Spleen (tissue), 11 donors: ENCODE results near the gene TMC1. TPM values are rescaled to one million over a fixed set of nuclear protein-coding genes. Genes with fewer than 3 reads are reported as not detected.

Experiments
- DNase-seq: peaks from one replicate; pipeline ENCODE4 v3.0.0-alpha.2; 2020
- H3K27ac ChIP-seq, 8 donors: fragments of 200-600 bp; sonication (generic) in 7 of 8; 1 replicate in 4 of 8; 2 replicates in 4 of 8; pipeline versions ENCODE4 v1.5.0 to v1.8.0; 2016 to 2021; ENCODE audit warnings: inconsistent platforms in 4 of 8, mild to moderate bottlenecking in 4 of 8, moderate library complexity in 1 of 8
- H3K27me3 ChIP-seq, 7 donors: fragments of 200-600 bp; sonication (generic) in 6 of 7; replicated peaks in 1 of 7; 1 replicate in 4 of 7; 2 replicates in 3 of 7; pipeline versions ENCODE4 v1.5.0 to v1.8.0; 2016 to 2021; ENCODE audit warnings: inconsistent platforms in 3 of 7, mild to moderate bottlenecking in 1 of 7
- H3K36me3 ChIP-seq, 6 donors: fragments of 200-600 bp; sonication (generic) in 5 of 6; 1 replicate in 4 of 6; 2 replicates in 2 of 6; pipeline versions ENCODE4 v1.5.0 to v1.8.0; 2016 to 2021; ENCODE audit warnings: inconsistent platforms in 2 of 6
- H3K4me1 ChIP-seq, 6 donors: fragments of 200-600 bp; sonication (generic) in 5 of 6; 1 replicate in 3 of 6; 2 replicates in 3 of 6; pipeline versions ENCODE4 v1.5.0 to v1.8.0; 2016 to 2021; ENCODE audit warnings: inconsistent platforms in 3 of 6
- H3K4me3 ChIP-seq, 8 donors: fragments of 200-600 bp; sonication (generic) in 7 of 8; 1 replicate in 4 of 8; 2 replicates in 4 of 8; pipeline versions ENCODE4 v1.5.0 to v1.8.0; 2016 to 2021; ENCODE audit warnings: inconsistent platforms in 4 of 8, mild to moderate bottlenecking in 4 of 8, moderate library complexity in 2 of 8
- H3K9me3 ChIP-seq, 8 donors: fragments of 200-600 bp; sonication (generic) in 7 of 8; 1 replicate in 4 of 8; 2 replicates in 4 of 8; pipeline versions ENCODE4 v1.5.0 to v1.8.0; 2016 to 2021; ENCODE audit warnings: inconsistent platforms in 4 of 8
- POLR2A ChIP-seq, 3 donors: fragments of 450-650 bp; IDR thresholded peaks; one replicate each; pipeline ENCODE4 v1.5.1; 2017; ENCODE audit warnings: antibody characterized with exemption in 3 of 3, mild to moderate bottlenecking in 1 of 3
- POLR2AphosphoS5 ChIP-seq, 3 donors: sonication (generic); formaldehyde crosslinking; IDR thresholded peaks; one replicate each; pipeline ENCODE4 v1.5.1; 2017; ENCODE audit warnings: antibody characterized with exemption in 3 of 3
- WGBS, 5 donors: extraction: QIAGEN DNeasy Blood & Tissue Kit in 3 of 5; methylation state at CpG; one replicate each; pipeline versions ENCODE4 v1.1.5 to v1.1.7; 2013 to 2018; 5-methylcytosine and 5-hydroxymethylcytosine counted together
- intact Hi-C: fragments of 100-400 bp; cut with DNase I; formaldehyde crosslinking; loops from one replicate; pipeline ENCODE4 v1.15.0; 2023; ENCODE audit warnings: low total_unique reads
- polyA plus RNA-seq, 3 donors: library from polyadenylated mRNA; stranded (reverse); fragments of 200-250 nt; gene quantifications; one replicate each; pipeline ENCODE4 v1.2.1, GENCODE V29; 2013
- total RNA-seq, 7 donors: library from RNA; depleted of rRNA in 3 of 7; stranded (reverse); fragments of >200 nt in 3 of 7; fragmentation: NEBNext Ultra II Directional in 4 of 7; extraction: Animal tissue kit (Norgen Biotek cat#: 25700) in 4 of 7; gene quantifications; one replicate each; pipeline versions ENCODE4 v1.1.0 to v1.2.1, GENCODE V29; 2016 to 2021
- TF ChIP-seq, protein P1 (sequence below), 11 experiments: fragments of 200-600 bp in 7 of 11; fragments of 450-650 bp in 4 of 11; sonication (generic) in 4 of 11; IDR thresholded peaks in 8 of 11; conservative IDR thresholded peaks in 3 of 11; 1 replicate in 7 of 11; 2 replicates in 4 of 11; pipeline versions ENCODE4 v1.4.0 to v1.8.0; 2016 to 2021; ENCODE audit warnings: antibody characterized with exemption in 11 of 11, inconsistent platforms in 4 of 11, mild to moderate bottlenecking in 1 of 11
- donor health status: healthy with polysubstance abuse.
- donor health status: DM: no; HTN: no; CAD: no; lungs with moderate emphysema.
- donor health status: DM: no; HTN: no; CAD: no.
- donor health status: Bipolar disorder and iron deficiency.
- donor health status: healthy.
- donor health status: DM: no; HTN: no; CAD: no.
- donor health status: DM: yes; HTN: yes; CAD: no.

TMC1 gene
- total and polyA plus RNA-seq, 10 donors, result 0.04 to 0.16 TPM; not detected in 8

DNA sequence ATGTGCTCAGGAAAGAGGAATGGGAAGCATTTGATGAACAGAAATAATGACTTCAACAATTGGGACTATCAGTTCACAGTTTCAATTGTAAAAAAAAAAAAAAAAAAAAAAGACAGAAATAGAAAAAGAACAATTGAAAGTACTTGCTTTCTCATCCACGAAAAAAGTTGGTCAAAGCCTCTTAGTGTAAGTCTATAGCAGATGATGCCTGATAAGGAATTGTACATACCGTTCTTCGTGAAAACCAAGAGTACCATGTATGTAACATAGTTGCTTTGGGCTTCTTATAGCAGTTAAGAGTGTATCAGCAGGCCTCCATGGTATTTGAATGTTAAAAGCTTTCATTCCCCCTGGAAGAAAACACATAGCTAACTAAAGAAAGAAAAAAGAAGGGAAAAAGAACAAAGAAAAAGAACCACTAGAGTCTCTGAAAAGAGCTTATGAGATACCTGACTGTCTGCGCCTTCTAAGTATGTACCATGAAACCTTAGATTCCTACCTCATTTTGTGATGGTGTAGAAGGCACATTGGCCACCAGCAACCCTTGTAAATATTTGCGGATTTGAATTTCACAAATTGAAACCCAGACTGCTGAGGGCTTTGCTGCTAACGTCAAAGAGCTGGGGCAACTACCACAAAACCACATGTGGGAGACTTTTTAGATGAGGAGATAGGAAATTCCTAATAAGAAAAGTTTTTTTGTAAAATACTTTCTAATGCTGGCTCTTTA lies 75.2 kb downstream of the TMC1 start:
- Histone ChIP-seq H3K27me3 (no peaks in the 10 kb centered on the region), H3K27ac (no peak overlapping the region), H3K4me1 (peaks cover 0 to 32% (median 8%) of the 10 kb centered on the region in 6 donors), H3K36me3 (no peaks in the 10 kb centered on the region), H3K4me3 (no peak overlapping the region), H3K9me3 (no peaks in the 10 kb centered on the region)
- no peak for DNase-seq
- no peak for TF ChIP-seq POLR2AphosphoS5 (IDR thresholded peaks at IDR 0.05)
- TF ChIP-seq POLR2A (IDR thresholded peaks at IDR 0.05), result no peak
- TF ChIP-seq, protein P1, sequence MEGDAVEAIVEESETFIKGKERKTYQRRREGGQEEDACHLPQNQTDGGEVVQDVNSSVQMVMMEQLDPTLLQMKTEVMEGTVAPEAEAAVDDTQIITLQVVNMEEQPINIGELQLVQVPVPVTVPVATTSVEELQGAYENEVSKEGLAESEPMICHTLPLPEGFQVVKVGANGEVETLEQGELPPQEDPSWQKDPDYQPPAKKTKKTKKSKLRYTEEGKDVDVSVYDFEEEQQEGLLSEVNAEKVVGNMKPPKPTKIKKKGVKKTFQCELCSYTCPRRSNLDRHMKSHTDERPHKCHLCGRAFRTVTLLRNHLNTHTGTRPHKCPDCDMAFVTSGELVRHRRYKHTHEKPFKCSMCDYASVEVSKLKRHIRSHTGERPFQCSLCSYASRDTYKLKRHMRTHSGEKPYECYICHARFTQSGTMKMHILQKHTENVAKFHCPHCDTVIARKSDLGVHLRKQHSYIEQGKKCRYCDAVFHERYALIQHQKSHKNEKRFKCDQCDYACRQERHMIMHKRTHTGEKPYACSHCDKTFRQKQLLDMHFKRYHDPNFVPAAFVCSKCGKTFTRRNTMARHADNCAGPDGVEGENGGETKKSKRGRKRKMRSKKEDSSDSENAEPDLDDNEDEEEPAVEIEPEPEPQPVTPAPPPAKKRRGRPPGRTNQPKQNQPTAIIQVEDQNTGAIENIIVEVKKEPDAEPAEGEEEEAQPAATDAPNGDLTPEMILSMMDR (IDR thresholded peaks at IDR 0.05 in 8 of 11, conservative IDR thresholded peaks at IDR 0.05 in 3 of 11), result no peak
- intact Hi-C loops, result no loop called here
- 65 to 74% (median 73%) methylated on average over 6 of the region's 6 CpGs for WGBS, 5 donors

DNA sequence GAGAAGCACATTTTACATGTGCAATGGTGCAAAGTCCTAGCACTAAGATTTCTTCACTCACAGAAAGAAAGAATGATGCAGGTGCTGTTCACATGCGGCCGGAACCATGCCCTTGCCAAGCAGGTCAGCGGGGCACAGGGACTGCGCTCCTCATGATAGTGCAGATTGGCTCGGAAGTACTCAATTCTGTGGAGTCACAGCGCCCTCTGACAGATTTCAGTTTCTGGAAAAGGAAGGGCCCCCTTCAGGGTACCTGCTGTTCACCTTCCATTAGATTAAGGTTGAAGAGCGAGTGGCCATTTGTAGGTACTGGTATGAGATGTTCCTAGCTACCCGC lies 75.7 kb downstream of the TMC1 start:
- H3K4me1 ChIP-seq, result peaks cover 0 to 28% (median 8%) of the 10 kb centered on the region in 6 donors
- TF ChIP-seq, protein P1 (IDR thresholded peaks at IDR 0.05 in 8 of 11, conservative IDR thresholded peaks at IDR 0.05 in 3 of 11), result no peak
- TF ChIP-seq POLR2AphosphoS5 (IDR thresholded peaks at IDR 0.05) (no peak), POLR2A (IDR thresholded peaks at IDR 0.05) (no peak)
- H3K27ac ChIP-seq, result no peak overlapping the region
- no peak overlapping the region for H3K4me3 ChIP-seq
- WGBS, 5 donors, result 89 to 92% (median 90%) methylated on average over 8 of the region's 8 CpGs
- no peak for DNase-seq
- no peaks in the 10 kb centered on the region for H3K36me3 ChIP-seq
- H3K27me3 ChIP-seq, result no peaks in the 10 kb centered on the region
- intact Hi-C loops, result no loop called here
- no peaks in the 10 kb centered on the region for H3K9me3 ChIP-seq

DNA sequence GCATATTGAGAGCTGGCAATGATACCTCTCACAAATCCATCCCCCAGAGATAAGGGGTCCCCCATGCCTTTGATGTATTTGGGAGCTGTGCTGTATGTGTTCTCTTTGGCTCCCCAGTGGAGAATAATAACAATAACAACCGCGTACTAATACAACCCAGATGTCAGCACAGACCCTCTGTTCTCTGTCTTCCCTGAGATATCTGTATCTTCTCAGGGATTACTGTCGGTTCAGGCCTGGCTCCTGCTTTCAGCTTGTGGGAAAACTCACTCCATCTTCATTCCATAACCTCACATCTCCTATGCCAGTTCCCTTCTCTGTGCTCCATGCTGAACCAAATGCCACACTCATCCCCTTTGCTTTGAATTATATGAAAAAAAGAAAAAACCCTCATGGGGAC lies 76.2 kb downstream of the TMC1 start:
- no peak overlapping the region for H3K27ac ChIP-seq
- TF ChIP-seq POLR2A (IDR thresholded peaks at IDR 0.05) (no peak), POLR2AphosphoS5 (IDR thresholded peaks at IDR 0.05) (no peak)
- TF ChIP-seq, protein P1 (IDR thresholded peaks at IDR 0.05 in 8 of 11, conservative IDR thresholded peaks at IDR 0.05 in 3 of 11), result no peak
- intact Hi-C loops, result no loop called here
- DNase-seq, result no peak
- H3K4me3 ChIP-seq, result no peak overlapping the region
- H3K27me3 ChIP-seq, result no peaks in the 10 kb centered on the region
- no peaks in the 10 kb centered on the region for H3K36me3 ChIP-seq
- WGBS, 5 donors, result 88 to 95% (median 91%) methylated on average over 3 of the region's 3 CpGs
- no peaks in the 10 kb centered on the region for H3K9me3 ChIP-seq
- peaks cover 0 to 24% (median 6%) of the 10 kb centered on the region in 6 donors for H3K4me1 ChIP-seq

DNA sequence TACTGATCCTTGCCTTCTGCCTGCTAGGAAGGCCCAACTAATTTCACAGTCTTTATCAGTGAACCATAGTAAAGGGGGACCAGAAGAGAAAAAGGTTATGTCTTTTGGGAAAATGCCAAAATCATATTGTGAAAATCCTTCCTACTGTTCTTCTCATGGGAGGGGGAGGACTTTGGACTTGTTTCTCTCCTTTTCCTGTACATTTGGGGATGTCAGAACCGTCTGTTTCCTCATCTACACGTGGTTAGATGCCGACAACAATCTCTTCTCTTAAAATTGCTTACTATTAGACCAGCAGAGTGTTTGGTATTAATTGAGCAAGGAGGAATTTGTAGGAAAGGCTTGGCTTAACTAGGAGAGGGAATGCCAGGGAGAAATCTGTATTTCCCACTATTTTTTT lies 77.2 kb downstream of the TMC1 start:
- H3K27ac ChIP-seq, result no peak overlapping the region
- intact Hi-C loops, result no loop called here
- H3K27me3 ChIP-seq, result no peaks in the 10 kb centered on the region
- DNase-seq, result no peak
- H3K36me3 ChIP-seq, result no peaks in the 10 kb centered on the region
- no peaks in the 10 kb centered on the region for H3K9me3 ChIP-seq
- no peak for TF ChIP-seq POLR2AphosphoS5 (IDR thresholded peaks at IDR 0.05)
- no peak for TF ChIP-seq POLR2A (IDR thresholded peaks at IDR 0.05)
- TF ChIP-seq, protein P1 (IDR thresholded peaks at IDR 0.05 in 8 of 11, conservative IDR thresholded peaks at IDR 0.05 in 3 of 11), result no peak
- no peak overlapping the region for H3K4me3 ChIP-seq
- peaks cover 0 to 13% (median 0%) of the 10 kb centered on the region in 6 donors for H3K4me1 ChIP-seq
- WGBS, 5 donors, result 18 to 40% (median 23%) methylated on average over 3 of the region's 3 CpGs
